Pons (tissue), 1 donor: ENCODE results near the gene PCMT1.
"Not testable (repeated sequence)": the region's sequence is repeated elsewhere in the genome, so short reads cannot be mapped to it uniquely, and the experiment has no call there.

Experiments used
- DNase-seq: peaks from one replicate; pipeline ENCODE4 v3.0.0-alpha.2; 2016; ENCODE audit warnings: low spot score

The PCMT1 gene

DNA sequence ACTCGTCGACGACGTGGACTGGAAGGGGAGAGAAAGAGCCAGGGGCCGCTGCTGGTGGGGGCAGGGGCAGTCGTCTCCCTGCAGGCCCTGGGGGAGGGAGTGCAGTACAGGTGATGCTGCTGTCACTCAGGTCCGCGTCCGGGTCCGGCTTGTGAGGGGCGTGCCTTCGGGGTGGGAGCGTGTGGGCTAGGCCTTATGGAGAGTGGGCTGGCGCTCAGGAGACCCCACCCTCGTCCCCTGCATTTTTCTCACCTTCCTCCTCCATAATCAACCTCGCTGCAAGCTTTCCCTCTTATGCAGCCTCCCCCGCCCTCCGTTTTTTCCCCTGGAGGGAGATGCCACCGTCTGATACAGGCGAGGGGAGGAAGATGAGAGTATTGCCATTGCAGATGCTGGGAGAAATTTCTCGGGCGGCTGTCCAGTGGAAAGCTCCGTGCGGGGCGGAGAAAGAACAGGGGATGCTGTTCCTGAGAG, 632 bp downstream of the PCMT1 start:
- DNase-seq: no peak

- no peak for DNase-seq
Measured at GRCh38 chr6:149751239-149751638, 1.7 kb downstream of the PCMT1 start.

GRCh38 chr6:149751920-149752319, 2.4 kb downstream of the PCMT1 start:
- not testable (repeated sequence) for DNase-seq

DNA sequence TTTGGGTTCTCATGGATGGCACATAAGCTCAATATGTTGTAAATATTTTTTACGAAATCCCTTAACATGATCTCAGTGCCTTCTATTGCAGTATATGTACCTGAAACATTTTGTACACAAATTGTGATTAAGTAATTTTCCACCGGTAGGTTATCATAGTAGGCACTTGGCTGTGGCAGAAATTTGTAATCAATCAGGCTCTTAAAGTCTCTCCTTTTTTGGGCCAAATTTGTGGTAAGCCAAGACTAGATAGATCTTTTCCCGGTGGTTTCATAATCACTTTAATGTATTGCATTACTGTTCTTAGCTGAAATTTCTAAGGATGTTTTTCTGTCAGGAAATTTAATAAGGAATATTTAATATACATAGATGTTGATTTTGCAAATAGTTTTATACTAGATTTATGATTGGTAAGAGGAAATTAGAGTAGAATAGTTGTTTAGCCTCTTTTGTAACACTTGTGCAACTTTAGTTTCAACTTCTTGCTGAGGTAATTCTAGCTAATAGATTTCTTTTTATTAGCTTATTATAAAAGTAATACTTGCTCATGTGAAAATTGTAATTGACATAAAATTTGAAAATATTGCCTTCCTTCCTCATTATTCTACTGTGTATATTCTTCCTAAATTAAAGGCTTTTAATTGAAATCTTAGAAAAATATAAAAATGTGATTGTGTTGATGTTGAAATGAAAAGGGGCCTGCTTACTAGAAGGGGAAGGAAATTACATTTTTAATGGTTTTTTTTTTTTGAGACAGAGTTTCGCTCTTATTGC, 3.2 kb downstream of the PCMT1 start:
- no peak for DNase-seq

DNA sequence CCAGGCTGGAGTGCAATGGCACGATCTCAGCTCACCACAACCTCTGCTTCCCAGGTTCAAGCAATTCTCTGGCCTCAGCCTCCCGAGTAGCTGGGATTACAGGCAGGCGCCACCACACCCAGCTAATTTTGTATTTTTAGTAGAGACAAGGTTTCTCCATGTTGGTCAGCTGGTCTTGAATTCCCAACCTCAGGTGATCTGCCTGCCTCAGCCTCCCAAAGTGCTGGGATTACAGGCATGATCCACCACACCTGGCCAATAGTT, 3.8 kb downstream of the PCMT1 start:
- DNase-seq: not testable (repeated sequence)

- peak; percentile 32 for DNase-seq
Measured at GRCh38 chr6:149754548-149754947, 5.0 kb downstream of the PCMT1 start.

GRCh38 chr6:149755300-149756260, 6.0 kb downstream of the PCMT1 start:
- peak; percentile 84 for DNase-seq

DNA sequence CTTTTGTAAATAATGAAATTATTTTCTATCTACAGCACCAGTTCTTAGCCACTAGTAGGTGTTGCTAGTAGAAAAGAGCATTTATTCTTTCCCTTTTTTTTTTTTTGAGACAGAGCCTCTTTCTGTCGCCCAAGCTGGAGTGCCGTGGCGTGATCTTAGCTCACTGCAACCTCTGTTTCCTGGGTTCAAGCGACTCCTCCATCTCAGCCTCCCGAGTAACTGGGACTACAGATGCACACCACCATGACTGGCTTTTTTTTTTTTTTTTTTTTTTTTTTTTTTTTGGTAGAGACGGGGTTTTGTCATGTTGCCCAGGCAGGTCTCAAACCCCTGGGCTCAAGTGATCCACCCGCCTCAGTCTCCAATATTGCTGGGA, 6.7 kb downstream of the PCMT1 start:
- no peak for DNase-seq

- no peak for DNase-seq
Measured at GRCh38 chr6:149761438-149761837, 11.9 kb downstream of the PCMT1 start.

GRCh38 chr6:149763866-149764265, 14.3 kb downstream of the PCMT1 start:
- no peak for DNase-seq

DNA sequence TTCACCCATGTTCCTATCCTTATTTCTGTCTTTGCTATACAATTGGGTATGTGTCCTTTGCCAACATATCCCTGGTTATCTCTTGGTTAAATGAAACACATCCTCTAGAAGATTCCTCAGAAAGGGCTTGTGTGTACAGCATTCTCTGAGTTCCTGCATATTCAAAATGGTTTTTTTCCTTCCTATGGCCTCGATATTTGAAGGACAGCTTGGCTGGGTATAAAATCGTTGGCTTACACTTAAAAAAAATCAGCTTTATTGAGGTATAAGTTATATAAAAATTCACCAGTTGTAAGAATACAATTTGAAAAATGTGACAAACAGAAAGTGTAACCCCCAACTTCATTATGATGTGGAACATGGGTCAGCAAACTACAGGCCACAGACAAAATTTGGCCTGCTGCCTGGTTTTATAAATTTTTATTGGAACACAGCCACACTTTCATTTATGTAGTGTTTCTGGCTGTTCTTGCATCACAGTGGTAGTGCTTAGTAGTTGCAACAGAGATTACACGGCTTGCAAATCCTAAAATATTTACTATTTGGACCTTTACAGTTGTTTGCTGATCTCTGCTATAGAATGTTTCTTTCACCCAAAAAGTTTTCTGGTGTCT, 16.7 kb downstream of the PCMT1 start:
- DNase-seq: no peak

- DNase-seq: no peak
Measured at GRCh38 chr6:149769676-149770075, 20.1 kb downstream of the PCMT1 start.

GRCh38 chr6:149771185-149771584, 21.6 kb downstream of the PCMT1 start:
- no peak for DNase-seq

GRCh38 chr6:149771925-149772324, 22.4 kb downstream of the PCMT1 start:
- no peak for DNase-seq

GRCh38 chr6:149777624-149778023, 28.1 kb downstream of the PCMT1 start:
- DNase-seq: no peak

- DNase-seq: no peak
Measured at GRCh38 chr6:149779644-149779963, 30.1 kb downstream of the PCMT1 start.

DNA sequence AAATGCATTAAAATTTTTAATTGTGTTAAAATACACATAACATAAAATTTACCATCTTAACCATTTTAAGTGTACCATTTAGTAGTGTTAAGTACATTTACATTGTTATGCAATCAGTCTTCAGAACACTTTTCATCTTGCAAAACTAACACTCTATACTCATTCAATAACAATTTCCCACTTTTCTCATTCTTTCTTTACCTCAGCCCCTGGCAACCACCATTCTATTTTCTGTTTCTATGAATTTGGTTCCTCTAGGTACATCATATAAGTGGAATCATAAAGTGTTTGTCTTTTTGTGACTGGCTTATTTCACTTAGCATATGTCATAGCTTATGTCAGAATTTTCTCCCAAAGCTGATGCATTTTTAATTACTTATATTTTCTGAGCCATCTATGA, 32.2 kb downstream of the PCMT1 start:
- no peak for DNase-seq

DNA sequence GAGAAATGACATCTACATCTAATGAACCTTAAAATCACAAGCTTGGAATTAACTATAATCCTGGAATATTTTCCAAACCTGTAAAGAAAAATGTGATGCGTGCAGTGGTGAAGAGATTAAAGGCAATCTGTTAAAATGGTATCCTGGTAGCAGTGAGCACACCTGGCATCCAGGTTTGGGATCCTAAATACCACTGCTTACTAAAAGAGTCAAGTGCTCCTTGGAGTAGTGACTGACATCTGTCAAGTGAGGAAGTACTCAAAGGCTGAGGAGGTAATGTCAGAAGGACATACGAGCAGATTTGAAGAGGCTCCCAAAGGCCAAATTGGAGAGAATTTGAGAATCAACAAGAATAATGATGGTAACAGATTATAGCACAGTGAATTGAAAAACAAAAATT, 32.8 kb downstream of the PCMT1 start:
- DNase-seq: no peak

GRCh38 chr6:149783551-149783950, 34.0 kb downstream of the PCMT1 start:
- DNase-seq: no peak

DNA sequence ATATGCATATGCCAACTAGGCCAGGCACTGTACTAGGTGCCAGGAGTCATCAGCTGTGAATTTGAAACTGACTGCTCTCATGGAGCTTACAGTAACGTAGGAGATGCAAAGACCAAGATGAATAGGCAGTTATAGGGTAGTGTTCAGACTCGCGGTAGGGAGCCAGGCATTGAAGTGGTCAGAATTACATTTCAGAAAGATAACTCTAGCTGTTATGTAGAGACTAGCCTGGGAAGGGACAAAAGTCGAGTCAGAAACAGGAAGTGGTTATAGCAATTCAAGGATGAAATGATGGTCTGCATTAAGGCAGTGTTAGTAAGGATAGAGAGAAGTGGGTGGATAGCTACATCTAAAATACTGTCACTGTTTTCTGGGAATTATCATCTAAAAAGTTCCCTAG, 56.6 kb downstream of the PCMT1 start:
- no peak for DNase-seq

DNA sequence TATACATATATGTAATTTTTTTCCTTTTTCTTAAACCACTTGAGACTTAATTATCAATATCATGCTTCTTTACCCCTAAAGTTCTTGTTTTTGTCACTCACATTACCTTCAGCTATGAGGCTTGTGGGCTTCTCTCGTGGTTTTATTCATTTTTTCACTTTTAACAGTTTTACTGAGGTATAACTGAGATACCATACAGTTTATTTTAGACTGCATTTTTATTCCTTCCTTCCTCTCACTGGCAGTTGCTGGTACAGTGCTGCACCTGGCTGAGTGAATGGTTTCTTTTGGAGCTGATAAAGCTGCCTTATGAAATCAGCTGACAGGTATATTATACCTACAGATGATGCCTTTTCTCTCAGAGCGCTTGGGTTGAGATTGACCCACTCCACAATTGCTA, 60.3 kb downstream of the PCMT1 start:
- no peak for DNase-seq

- DNase-seq: no peak
Measured at GRCh38 chr6:149813351-149813750, 63.8 kb downstream of the PCMT1 start.

DNA sequence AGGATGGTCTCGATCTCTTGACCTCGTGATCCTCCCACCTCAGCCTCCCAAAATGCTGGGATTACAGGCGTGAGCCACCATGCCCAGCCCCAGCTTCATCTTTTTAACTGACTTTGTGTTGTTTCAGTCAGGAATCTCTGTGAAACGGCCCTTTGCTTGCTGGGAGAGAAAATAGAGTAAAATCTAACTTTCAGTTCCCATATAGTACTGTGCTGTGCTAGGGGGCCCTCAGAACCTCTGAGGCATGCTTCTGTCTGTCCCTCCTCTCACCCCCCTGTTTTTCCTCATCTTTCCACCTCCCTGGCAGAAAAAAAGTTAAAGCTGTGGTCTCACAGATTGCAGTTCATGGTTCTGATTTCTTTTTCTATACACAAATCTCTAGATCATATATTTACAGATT, 66.2 kb downstream of the PCMT1 start:
- DNase-seq: no peak
